GM23338 (cell line): ENCODE measurements around the gene DAPL1. TPM values are rescaled to one million over a fixed set of nuclear protein-coding genes. Genes with fewer than 3 reads are reported as not detected.

Experiments
- ATAC-seq: fragments of 200-7000 bp; cut with Tn5 transposase; 3 replicates; pipeline ENCODE4 v1.9.1; 2020
- DNase-seq: peaks from one replicate; pipeline ENCODE4 v3.0.0-alpha.2; 2015; ENCODE audit warnings: low spot score
- H2AFZ ChIP-seq: fragments of 200-600 bp; sonication (generic); 2 replicates; pipeline ENCODE4 v1.8.0; 2016; ENCODE audit warnings: antibody characterized with exemption, mild to moderate bottlenecking, moderate library complexity
- H3F3A ChIP-seq: fragments of 200-600 bp; sonication (generic); replicated peaks from 2 replicates; pipeline ENCODE4 v1.8.0; 2017; ENCODE audit warnings: antibody characterized with exemption, mixed run types, low read depth
- H3K27ac ChIP-seq: fragments of 200-600 bp; sonication (generic); 2 replicates; pipeline ENCODE4 v1.6.1; 2016; ENCODE audit warnings: low read depth
- H3K27me3 ChIP-seq: fragments of 200-600 bp; sonication (generic); 2 replicates; pipeline ENCODE4 v1.8.0; 2016; ENCODE audit warnings: mild to moderate bottlenecking, mixed run types, moderate library complexity; ENCODE audit not compliant: insufficient read depth
- H3K36me3 ChIP-seq: fragments of 200-600 bp; sonication (generic); 2 replicates; pipeline ENCODE4 v1.8.0; 2016; ENCODE audit warnings: mild to moderate bottlenecking; ENCODE audit not compliant: insufficient read depth
- H3K4me1 ChIP-seq: fragments of 200-600 bp; sonication (generic); 2 replicates; pipeline ENCODE4 v1.8.0; 2016; ENCODE audit warnings: mild to moderate bottlenecking, moderate library complexity; ENCODE audit not compliant: insufficient read depth
- H3K4me2 ChIP-seq: fragments of 200-600 bp; sonication (generic); 2 replicates; pipeline ENCODE4 v1.7.1; 2017; ENCODE audit warnings: mixed run types
- H3K4me3 ChIP-seq: fragments of 200-600 bp; sonication (generic); 2 replicates; pipeline ENCODE4 v1.6.1; 2016; ENCODE audit warnings: mixed run types
- H3K79me2 ChIP-seq: fragments of 200-600 bp; sonication (generic); replicated peaks from 2 replicates; pipeline ENCODE4 v1.8.0; 2017; ENCODE audit warnings: mild to moderate bottlenecking; ENCODE audit not compliant: insufficient read depth
- H3K9me2 ChIP-seq: fragments of 200-600 bp; sonication (generic); 2 replicates; pipeline ENCODE4 v1.8.0; 2017; ENCODE audit not compliant: insufficient read depth
- H4K20me1 ChIP-seq: fragments of 200-600 bp; sonication (generic); replicated peaks from 2 replicates; pipeline ENCODE4 v1.8.0; 2017; ENCODE audit warnings: mild to moderate bottlenecking; ENCODE audit not compliant: insufficient read depth
- H3K27ac Mint-ChIP-seq: 2 replicates; pipeline ENCODE4 v1.8.0; 2020; ENCODE audit warnings: inconsistent platforms, mild to moderate bottlenecking, moderate library complexity, mixed read lengths
- H3K27me3 Mint-ChIP-seq: 3 replicates; pipeline ENCODE4 v1.8.0; 2022; ENCODE audit warnings: low read depth, mild to moderate bottlenecking, moderate library complexity, mixed read lengths, inconsistent platforms; ENCODE audit not compliant: insufficient read depth, poor library complexity
- H3K36me3 Mint-ChIP-seq: 3 replicates; pipeline ENCODE4 v1.8.0; 2021; ENCODE audit warnings: low read depth, mild to moderate bottlenecking, inconsistent platforms, moderate library complexity, mixed read lengths
- H3K4me1 Mint-ChIP-seq: 3 replicates; pipeline ENCODE4 v1.8.0; 2020; ENCODE audit warnings: mild to moderate bottlenecking, inconsistent platforms, mixed read lengths
- H3K4me3 Mint-ChIP-seq: 3 replicates; pipeline ENCODE4 v1.8.0; 2021; ENCODE audit warnings: moderate library complexity, mild to moderate bottlenecking, inconsistent platforms, mixed read lengths
- H3K9me3 Mint-ChIP-seq: 3 replicates; pipeline ENCODE4 v1.8.0; 2020; ENCODE audit warnings: moderate library complexity, mild to moderate bottlenecking, inconsistent platforms, mixed read lengths
- CREB1 ChIP-seq: fragments of 250-450 bp; sonication (Bioruptor Pico); IDR thresholded peaks from 2 replicates; pipeline ENCODE4 v1.5.0; 2020; ENCODE audit warnings: low read depth, mild to moderate bottlenecking, moderate library complexity
- EZH2 ChIP-seq: fragments of 200-600 bp; sonication (generic); IDR thresholded peaks from one replicate; pipeline ENCODE4 v1.8.0; 2017; ENCODE audit warnings: antibody characterized with exemption, mild to moderate bottlenecking, low read depth; ENCODE audit not compliant: unreplicated experiment
- EZH2phosphoT487 ChIP-seq: fragments of 200-600 bp; sonication (generic); IDR thresholded peaks from one replicate; pipeline ENCODE4 v1.8.1; 2018; ENCODE audit warnings: antibody characterized with exemption; ENCODE audit not compliant: unreplicated experiment
- JUNB ChIP-seq: IDR thresholded peaks from one replicate; pipeline ENCODE4 v1.6.1; 2016; ENCODE audit warnings: antibody characterized with exemption; ENCODE audit not compliant: unreplicated experiment
- NANOG ChIP-seq: IDR thresholded peaks from 2 replicates; pipeline ENCODE4 v1.6.1; 2016; ENCODE audit warnings: antibody characterized with exemption, borderline replicate concordance
- POLR2AphosphoS5 ChIP-seq: IDR thresholded peaks from 2 replicates; pipeline ENCODE4 v1.6.1; 2016; ENCODE audit warnings: antibody characterized with exemption, low read depth
- REST ChIP-seq: IDR thresholded peaks from one replicate; pipeline ENCODE4 v1.6.1; 2018; ENCODE audit warnings: antibody characterized with exemption; ENCODE audit not compliant: unreplicated experiment
- STAT1 ChIP-seq: IDR thresholded peaks from one replicate; pipeline ENCODE4 v1.6.1; 2016; ENCODE audit warnings: antibody characterized with exemption; ENCODE audit not compliant: unreplicated experiment
- ZNF114 ChIP-seq: fragments of 250-450 bp; sonication (Bioruptor Pico); IDR thresholded peaks from 2 replicates; pipeline ENCODE4 v1.5.0; 2020; ENCODE audit warnings: mild to moderate bottlenecking, moderate library complexity
- ZNF331 ChIP-seq: fragments of 250-450 bp; sonication (Bioruptor Pico); IDR thresholded peaks from 2 replicates; pipeline ENCODE4 v1.5.0; 2020; ENCODE audit warnings: low read depth, mild to moderate bottlenecking, moderate library complexity
- ZNF462 ChIP-seq: fragments of 250-450 bp; sonication (Bioruptor Pico); IDR thresholded peaks from 2 replicates; pipeline ENCODE4 v1.5.0; 2020; ENCODE audit warnings: mild to moderate bottlenecking, moderate library complexity
- polyA plus RNA-seq: library from polyadenylated mRNA; unstranded; fragments of >200 nt; fragmentation: Nextera tagmentation; extraction: Ambion mirVana; gene quantifications from 2 replicates; pipeline ENCODE4 v1.2.1, GENCODE V29; 2016
- total RNA-seq: library from RNA; depleted of rRNA; stranded (reverse); fragments of >200 nt; shearing (Covaris generic); gene quantifications from 2 replicates; pipeline ENCODE4 v1.2.3, GENCODE V29; 2014
- TF ChIP-seq, protein P1 (sequence below): IDR thresholded peaks from 2 replicates; pipeline ENCODE4 v1.6.1; 2016; ENCODE audit warnings: antibody characterized with exemption
- TF ChIP-seq, protein P2 (sequence below), 2 experiments: fragments of 200-600 bp in 1 of 2; sonication (generic) in 1 of 2; conservative IDR thresholded peaks; 2 replicates each; pipeline versions ENCODE4 v1.5.1 to v1.6.1; 2016 to 2017; ENCODE audit warnings: antibody characterized with exemption in 2 of 2, low read depth in 2 of 2, mild to moderate bottlenecking in 2 of 2, moderate library complexity in 1 of 2

The DAPL1 gene
- total and polyA plus RNA-seq, 2 experiments from 2014 or later: not detected

- Histone ChIP-seq H3K4me1 (peaks cover 4% of the 10 kb centered on the region; the same call in 1 of the 2 replicates), H3K4me2 (no peak overlapping the region), H3K9me2 (no peaks in the 10 kb centered on the region; the same call in 1 of the 2 replicates), H3K4me3 (no peak overlapping the region), H3K79me2 (no peaks in the 10 kb centered on the region), H2AFZ (no peak overlapping the region), H3K36me3 (no peaks in the 10 kb centered on the region), H4K20me1 (no peaks in the 10 kb centered on the region; the same call in 1 of the 2 replicates), H3K27ac (no peak overlapping the region), H3F3A (no peaks in the 10 kb centered on the region), H3K27me3 (no peaks in the 10 kb centered on the region)
- Mint-ChIP-seq H3K4me1 (peaks cover 11% of the 10 kb centered on the region), H3K27me3 (no peaks in the 10 kb centered on the region), H3K4me3 (no peak overlapping the region), H3K27ac (no peak overlapping the region), H3K36me3 (no peaks in the 10 kb centered on the region), H3K9me3 (no peaks in the 10 kb centered on the region; the same call in 2 of the 3 replicates)
- TF ChIP-seq REST: no peak
- TF ChIP-seq, protein P1, sequence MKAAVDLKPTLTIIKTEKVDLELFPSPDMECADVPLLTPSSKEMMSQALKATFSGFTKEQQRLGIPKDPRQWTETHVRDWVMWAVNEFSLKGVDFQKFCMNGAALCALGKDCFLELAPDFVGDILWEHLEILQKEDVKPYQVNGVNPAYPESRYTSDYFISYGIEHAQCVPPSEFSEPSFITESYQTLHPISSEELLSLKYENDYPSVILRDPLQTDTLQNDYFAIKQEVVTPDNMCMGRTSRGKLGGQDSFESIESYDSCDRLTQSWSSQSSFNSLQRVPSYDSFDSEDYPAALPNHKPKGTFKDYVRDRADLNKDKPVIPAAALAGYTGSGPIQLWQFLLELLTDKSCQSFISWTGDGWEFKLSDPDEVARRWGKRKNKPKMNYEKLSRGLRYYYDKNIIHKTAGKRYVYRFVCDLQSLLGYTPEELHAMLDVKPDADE: no peak
- no peak for TF ChIP-seq STAT1
- no peak for TF ChIP-seq ZNF462
- TF ChIP-seq POLR2AphosphoS5: no peak
- TF ChIP-seq ZNF114 (CRISPR knock-in tag): no peak
- no peak for TF ChIP-seq EZH2
- no peak for TF ChIP-seq JUNB
- no peak for TF ChIP-seq ZNF331 (CRISPR knock-in tag)
- TF ChIP-seq NANOG: no peak
- TF ChIP-seq EZH2phosphoT487: no peak
- TF ChIP-seq CREB1 (CRISPR knock-in tag): no peak
- TF ChIP-seq, protein P2, sequence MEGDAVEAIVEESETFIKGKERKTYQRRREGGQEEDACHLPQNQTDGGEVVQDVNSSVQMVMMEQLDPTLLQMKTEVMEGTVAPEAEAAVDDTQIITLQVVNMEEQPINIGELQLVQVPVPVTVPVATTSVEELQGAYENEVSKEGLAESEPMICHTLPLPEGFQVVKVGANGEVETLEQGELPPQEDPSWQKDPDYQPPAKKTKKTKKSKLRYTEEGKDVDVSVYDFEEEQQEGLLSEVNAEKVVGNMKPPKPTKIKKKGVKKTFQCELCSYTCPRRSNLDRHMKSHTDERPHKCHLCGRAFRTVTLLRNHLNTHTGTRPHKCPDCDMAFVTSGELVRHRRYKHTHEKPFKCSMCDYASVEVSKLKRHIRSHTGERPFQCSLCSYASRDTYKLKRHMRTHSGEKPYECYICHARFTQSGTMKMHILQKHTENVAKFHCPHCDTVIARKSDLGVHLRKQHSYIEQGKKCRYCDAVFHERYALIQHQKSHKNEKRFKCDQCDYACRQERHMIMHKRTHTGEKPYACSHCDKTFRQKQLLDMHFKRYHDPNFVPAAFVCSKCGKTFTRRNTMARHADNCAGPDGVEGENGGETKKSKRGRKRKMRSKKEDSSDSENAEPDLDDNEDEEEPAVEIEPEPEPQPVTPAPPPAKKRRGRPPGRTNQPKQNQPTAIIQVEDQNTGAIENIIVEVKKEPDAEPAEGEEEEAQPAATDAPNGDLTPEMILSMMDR (conservative IDR thresholded peaks at IDR 0.05; ENCODE audit: low read depth in 2 of 2): no peak
- ATAC-seq (no peak), DNase-seq (no peak)
Observed at GRCh38 chr2:158815166-158815565, 20.0 kb downstream of the DAPL1 start.
